ENCODE measurements around the gene DPF3. TPM values are rescaled to one million over a fixed set of nuclear protein-coding genes. Genes with fewer than 3 reads are reported as not detected.

Gene DPF3
- total RNA-seq, 3 donors from 2014 or later (not counting 1 experiment from before 2014, with no cell fraction given), result 1.4 to 1.8 (median 1.4) TPM

- Mint-ChIP-seq H3K9me3 (no peaks in the 10 kb centered on the region), H3K27ac (no peak overlapping the region), H3K27me3 (ENCODE audit: low read depth in 2 of 2) (peaks cover 0 to 11% of the 10 kb centered on the region in 2 donors), H3K4me3 (no peak overlapping the region), H3K36me3 (no peaks in the 10 kb centered on the region), H3K4me1 (no peaks in the 10 kb centered on the region)
- DNase-seq (no peak), ATAC-seq (peak in 1 of 3 donors; percentile 33)
- WGBS (ENCODE audit: insufficient coverage), result 92% methylated on average over 14 of the region's 14 CpGs
- Histone ChIP-seq H3K27me3 (ENCODE audit: control insufficient read depth, insufficient read depth, low read length) (no peaks in the 10 kb centered on the region), H3K4me1 (ENCODE audit: control insufficient read depth, insufficient read depth, low read length) (no peaks in the 10 kb centered on the region), H3K9me3 (ENCODE audit: control insufficient read depth, insufficient read depth, low read length) (no peaks in the 10 kb centered on the region), H3K4me3 (ENCODE audit: low read length) (no peak overlapping the region), H3K27ac (ENCODE audit: low read length) (no peak overlapping the region), H3K36me3 (ENCODE audit: control insufficient read depth, insufficient read depth, low read length) (no peaks in the 10 kb centered on the region)
- intact Hi-C loops (cut with micrococcal nuclease), result no loop called here
- TF ChIP-seq CTCF (IDR thresholded peaks at IDR 0.05), result no peak
Measured at GRCh38 chr14:72679141-72679535, 214.8 kb downstream of the DPF3 start.

DNA sequence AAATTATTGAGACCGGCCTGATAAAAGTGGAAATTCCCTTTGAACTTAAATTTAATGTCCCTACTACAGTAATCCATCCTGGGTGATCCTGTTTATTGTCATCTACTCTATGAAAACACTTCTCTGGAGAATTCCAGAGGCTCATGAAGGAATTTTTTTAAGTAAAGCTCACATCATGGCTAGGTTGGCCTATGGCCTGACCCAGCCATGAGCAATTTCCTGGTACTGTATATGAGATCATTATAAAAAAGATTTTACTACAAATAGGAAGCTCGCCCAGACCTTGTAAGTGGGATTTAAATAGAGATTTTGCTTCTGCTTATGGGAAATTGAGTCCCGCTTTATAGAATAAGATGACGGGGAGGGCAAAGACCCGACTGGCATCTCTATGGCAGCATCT lies 215.5 kb downstream of the DPF3 start:
- H3K4me1 Mint-ChIP-seq, result no peaks in the 10 kb centered on the region

DNA sequence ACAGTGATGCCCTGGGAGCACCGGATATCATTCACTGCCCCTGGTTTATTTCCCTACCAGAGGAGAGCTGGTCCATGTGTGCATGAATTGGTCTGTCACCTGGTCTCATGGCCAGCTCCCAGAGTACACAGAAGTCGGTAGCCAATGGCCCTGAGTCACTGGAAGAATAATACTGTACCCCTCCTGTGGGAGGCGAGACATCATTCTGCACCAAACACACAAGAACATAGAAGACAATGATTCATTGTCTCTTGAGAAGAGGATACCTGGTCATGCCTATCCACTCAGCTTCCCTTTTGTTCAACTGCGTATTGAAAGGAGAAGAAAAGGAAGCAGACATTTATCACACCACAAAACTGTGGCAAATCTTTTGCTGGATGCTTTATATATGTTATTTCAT lies 216.2 kb downstream of the DPF3 start:
- no peak for TF ChIP-seq CTCF (IDR thresholded peaks at IDR 0.05)
- no peaks in the 10 kb centered on the region for H3K4me1 Mint-ChIP-seq
- 100% methylated on average over 3 of the region's 4 CpGs for WGBS (ENCODE audit: insufficient coverage)

More for the DNA sequence above, 215.5 kb downstream of the DPF3 start:
- Histone ChIP-seq H3K9me3 (ENCODE audit: control insufficient read depth, insufficient read depth, low read length) (no peaks in the 10 kb centered on the region), H3K4me3 (ENCODE audit: low read length) (no peak overlapping the region), H3K27ac (ENCODE audit: low read length) (no peak overlapping the region), H3K36me3 (ENCODE audit: control insufficient read depth, insufficient read depth, low read length) (no peaks in the 10 kb centered on the region), H3K4me1 (ENCODE audit: control insufficient read depth, insufficient read depth, low read length) (no peaks in the 10 kb centered on the region), H3K27me3 (ENCODE audit: control insufficient read depth, insufficient read depth, low read length) (no peaks in the 10 kb centered on the region)
- Mint-ChIP-seq H3K36me3 (no peaks in the 10 kb centered on the region), H3K9me3 (no peaks in the 10 kb centered on the region), H3K27ac (no peak overlapping the region), H3K27me3 (ENCODE audit: low read depth in 2 of 2) (peaks cover 0 to 14% of the 10 kb centered on the region in 2 donors), H3K4me3 (no peak overlapping the region)
- intact Hi-C loops (cut with micrococcal nuclease), result no loop called here
- no peak for DNase-seq
- 95% methylated on average over 5 of the region's 5 CpGs for WGBS (ENCODE audit: insufficient coverage)
- ATAC-seq, result no peak
- TF ChIP-seq CTCF (IDR thresholded peaks at IDR 0.05), result no peak

DNA sequence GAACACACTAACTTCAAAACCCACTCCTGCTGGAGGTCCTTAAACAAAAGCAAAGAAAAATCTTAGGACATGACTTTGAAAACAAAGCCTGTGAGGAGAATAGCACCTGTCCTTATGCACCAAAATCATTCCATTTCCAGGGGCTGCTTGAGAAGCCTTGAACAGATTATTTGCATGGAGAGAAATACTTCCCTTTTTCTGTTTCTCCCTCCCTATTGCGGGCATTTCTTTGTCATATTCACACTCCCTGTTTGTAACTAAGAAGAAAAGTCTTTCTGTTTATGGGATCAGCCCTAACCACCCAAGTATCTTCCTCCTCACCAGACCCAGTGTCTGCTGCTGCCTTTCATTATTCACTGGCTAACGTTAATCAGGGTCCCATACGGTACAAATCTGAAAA lies 218.8 kb downstream of the DPF3 start:
- H3K4me3 ChIP-seq (ENCODE audit: low read length), result no peak overlapping the region
- no peaks in the 10 kb centered on the region for H3K4me1 ChIP-seq (ENCODE audit: control insufficient read depth, insufficient read depth, low read length)
- no peaks in the 10 kb centered on the region for H3K9me3 ChIP-seq (ENCODE audit: control insufficient read depth, insufficient read depth, low read length)
- H3K36me3 ChIP-seq (ENCODE audit: control insufficient read depth, insufficient read depth, low read length), result no peaks in the 10 kb centered on the region
- peaks cover 9 to 19% of the 10 kb centered on the region in 2 donors for H3K27me3 Mint-ChIP-seq (ENCODE audit: low read depth in 2 of 2)
- 54% methylated on average over 3 of the region's 3 CpGs for WGBS (ENCODE audit: insufficient coverage)
- H3K4me3 Mint-ChIP-seq, result no peak overlapping the region
- H3K27ac ChIP-seq (ENCODE audit: low read length), result no peak overlapping the region
- H3K36me3 Mint-ChIP-seq, result no peaks in the 10 kb centered on the region
- intact Hi-C loops (cut with micrococcal nuclease), result no loop called here
- H3K27me3 ChIP-seq (ENCODE audit: control insufficient read depth, insufficient read depth, low read length), result no peaks in the 10 kb centered on the region
- DNase-seq (no peak), ATAC-seq (no peak)
- TF ChIP-seq CTCF (IDR thresholded peaks at IDR 0.05), result no peak
- no peaks in the 10 kb centered on the region for H3K9me3 Mint-ChIP-seq
- no peaks in the 10 kb centered on the region for H3K4me1 Mint-ChIP-seq
- H3K27ac Mint-ChIP-seq, result no peak overlapping the region

More for the DNA sequence above, 216.2 kb downstream of the DPF3 start:
- Mint-ChIP-seq H3K36me3 (no peaks in the 10 kb centered on the region), H3K27ac (no peak overlapping the region), H3K4me3 (no peak overlapping the region), H3K27me3 (ENCODE audit: low read depth in 2 of 2) (peaks cover 0 to 13% of the 10 kb centered on the region in 2 donors), H3K9me3 (no peaks in the 10 kb centered on the region)
- no peaks in the 10 kb centered on the region for H3K36me3 ChIP-seq (ENCODE audit: control insufficient read depth, insufficient read depth, low read length)
- intact Hi-C loops (cut with micrococcal nuclease), result no loop called here
- no peak overlapping the region for H3K27ac ChIP-seq (ENCODE audit: low read length)
- H3K4me1 ChIP-seq (ENCODE audit: control insufficient read depth, insufficient read depth, low read length), result no peaks in the 10 kb centered on the region
- H3K4me3 ChIP-seq (ENCODE audit: low read length), result no peak overlapping the region
- no peaks in the 10 kb centered on the region for H3K27me3 ChIP-seq (ENCODE audit: control insufficient read depth, insufficient read depth, low read length)
- ATAC-seq (no peak), DNase-seq (no peak)
- no peaks in the 10 kb centered on the region for H3K9me3 ChIP-seq (ENCODE audit: control insufficient read depth, insufficient read depth, low read length)
